Left lung (tissue), 10 donors: ENCODE data around the gene ZNF202. TPM values are rescaled to one million over a fixed set of nuclear protein-coding genes. Genes with fewer than 3 reads are reported as not detected.

Experiments
- ATAC-seq: fragments of 200-7000 bp; cut with Tn5 transposase; one replicate; pipeline ENCODE4 v1.9.1; 2020; ENCODE audit warnings: moderate library complexity
- DNase-seq, 4 donors: peaks; one replicate each; pipeline ENCODE4 v3.0.0-alpha.2; 2013 to 2020
- H3K27ac ChIP-seq, 2 donors: fragments of 200-600 bp; sonication (generic) in 1 of 2; one replicate each; pipeline versions ENCODE4 v1.5.0 to v1.8.0; 2020 to 2021
- H3K27me3 ChIP-seq, 2 donors: fragments of 200-600 bp; sonication (generic) in 1 of 2; one replicate each; pipeline versions ENCODE4 v1.5.0 to v1.8.0; 2020 to 2021
- H3K36me3 ChIP-seq, 2 donors: fragments of 200-600 bp; sonication (generic) in 1 of 2; one replicate each; pipeline versions ENCODE4 v1.5.0 to v1.8.0; 2020 to 2021
- H3K4me1 ChIP-seq, 2 donors: fragments of 200-600 bp; one replicate each; pipeline ENCODE4 v1.8.0; 2021
- H3K4me3 ChIP-seq, 2 donors: fragments of 200-600 bp; sonication (generic) in 1 of 2; one replicate each; pipeline versions ENCODE4 v1.5.0 to v1.8.0; 2020 to 2021; ENCODE audit warnings: mild to moderate bottlenecking in 1 of 2
- H3K9me3 ChIP-seq, 2 donors: fragments of 200-600 bp; sonication (generic) in 1 of 2; one replicate each; pipeline versions ENCODE4 v1.5.0 to v1.8.0; 2020 to 2021
- intact Hi-C, 2 donors: fragments of 100-400 bp; cut with DNase I; formaldehyde crosslinking; loops; one replicate each; pipeline versions ENCODE4 v1.11.2 to v1.14.2; 2022
- polyA plus RNA-seq, 6 donors: library from polyadenylated mRNA; unstranded; fragments of 120-200 nt; gene quantifications; one replicate each; pipeline ENCODE4 v1.2.1, GENCODE V29; 2013; ENCODE audit not compliant: insufficient read length in 6 of 6
- total RNA-seq, 2 donors: library from RNA; stranded (reverse); fragmentation: NEBNext Ultra II Directional; extraction: Animal tissue kit (Norgen Biotek cat#: 25700); gene quantifications; one replicate each; pipeline ENCODE4 v1.2.1, GENCODE V29; 2021
- TF ChIP-seq, protein P1 (sequence below), 2 donors: fragments of 200-600 bp; sonication (generic) in 1 of 2; IDR thresholded peaks; one replicate each; pipeline versions ENCODE4 v1.5.0 to v1.8.0; 2021; ENCODE audit warnings: antibody characterized with exemption in 2 of 2
- donor health status: DM: no; HTN: yes; CAD: no.
- donor health status: DM: no; HTN: no; CAD: no.

ZNF202 gene
- total and polyA plus RNA-seq, 8 donors, result 6.6 to 24.2 (median 20.7) TPM

DNA sequence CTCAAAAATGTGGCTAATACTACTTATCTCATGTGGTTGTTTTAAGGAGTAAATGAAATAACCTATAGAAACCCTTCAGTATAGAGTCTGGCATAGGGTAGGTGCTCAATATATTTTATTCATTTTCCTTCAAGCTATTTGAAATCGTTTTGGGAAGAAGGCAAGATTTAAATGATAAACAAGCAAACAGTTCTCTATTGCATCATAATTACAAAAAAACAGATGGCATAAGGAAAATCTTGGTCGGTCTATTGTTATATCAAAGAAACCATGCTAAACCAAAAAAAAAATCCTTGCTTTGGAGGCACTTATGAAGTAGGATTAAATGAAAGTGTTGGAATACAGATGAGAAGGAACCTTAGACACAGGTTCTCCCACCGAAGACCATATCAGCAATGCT lies 4.7 kb downstream of the ZNF202 start:
- TF ChIP-seq, protein P1, sequence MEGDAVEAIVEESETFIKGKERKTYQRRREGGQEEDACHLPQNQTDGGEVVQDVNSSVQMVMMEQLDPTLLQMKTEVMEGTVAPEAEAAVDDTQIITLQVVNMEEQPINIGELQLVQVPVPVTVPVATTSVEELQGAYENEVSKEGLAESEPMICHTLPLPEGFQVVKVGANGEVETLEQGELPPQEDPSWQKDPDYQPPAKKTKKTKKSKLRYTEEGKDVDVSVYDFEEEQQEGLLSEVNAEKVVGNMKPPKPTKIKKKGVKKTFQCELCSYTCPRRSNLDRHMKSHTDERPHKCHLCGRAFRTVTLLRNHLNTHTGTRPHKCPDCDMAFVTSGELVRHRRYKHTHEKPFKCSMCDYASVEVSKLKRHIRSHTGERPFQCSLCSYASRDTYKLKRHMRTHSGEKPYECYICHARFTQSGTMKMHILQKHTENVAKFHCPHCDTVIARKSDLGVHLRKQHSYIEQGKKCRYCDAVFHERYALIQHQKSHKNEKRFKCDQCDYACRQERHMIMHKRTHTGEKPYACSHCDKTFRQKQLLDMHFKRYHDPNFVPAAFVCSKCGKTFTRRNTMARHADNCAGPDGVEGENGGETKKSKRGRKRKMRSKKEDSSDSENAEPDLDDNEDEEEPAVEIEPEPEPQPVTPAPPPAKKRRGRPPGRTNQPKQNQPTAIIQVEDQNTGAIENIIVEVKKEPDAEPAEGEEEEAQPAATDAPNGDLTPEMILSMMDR (IDR thresholded peaks at IDR 0.05), result no peak
- Histone ChIP-seq H3K4me3 (no peak overlapping the region), H3K4me1 (peaks cover 8 to 20% of the 10 kb centered on the region in 2 donors), H3K27ac (no peak overlapping the region), H3K36me3 (peaks cover 0 to 8% of the 10 kb centered on the region in 2 donors), H3K9me3 (no peaks in the 10 kb centered on the region), H3K27me3 (no peaks in the 10 kb centered on the region)
- ATAC-seq (no peak), DNase-seq (no peak)
- intact Hi-C loops, result no loop called here

DNA sequence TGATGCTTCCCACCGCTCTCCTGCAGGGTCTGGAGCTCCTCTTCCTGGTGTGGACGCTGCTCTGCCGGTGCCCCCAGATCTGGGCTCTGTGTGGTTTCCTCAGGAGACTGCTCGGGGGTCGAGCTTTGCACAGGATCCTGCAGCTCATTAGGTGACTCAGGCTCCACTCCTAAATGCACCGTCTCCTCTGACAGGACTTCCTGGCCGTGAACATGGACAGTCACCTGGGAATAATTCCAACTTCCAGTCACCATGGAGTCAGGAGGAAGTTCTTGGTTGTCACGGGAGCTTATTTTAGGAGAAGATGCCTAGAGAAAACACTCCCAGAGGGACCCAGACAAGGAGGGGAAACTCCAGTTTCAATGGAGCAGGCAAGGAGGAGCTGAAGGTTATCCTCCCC lies 11.9 kb downstream of the ZNF202 start:
- Histone ChIP-seq H3K9me3 (peaks cover 0 to 17% of the 10 kb centered on the region in 2 donors), H3K36me3 (peaks cover 0 to 70% of the 10 kb centered on the region in 2 donors), H3K27ac (no peak overlapping the region), H3K4me1 (no peaks in the 10 kb centered on the region), H3K4me3 (no peak overlapping the region), H3K27me3 (no peaks in the 10 kb centered on the region)
- ATAC-seq (no peak), DNase-seq (no peak)
- intact Hi-C loops, result no loop called here
- TF ChIP-seq, protein P1 (IDR thresholded peaks at IDR 0.05), result no peak

DNA sequence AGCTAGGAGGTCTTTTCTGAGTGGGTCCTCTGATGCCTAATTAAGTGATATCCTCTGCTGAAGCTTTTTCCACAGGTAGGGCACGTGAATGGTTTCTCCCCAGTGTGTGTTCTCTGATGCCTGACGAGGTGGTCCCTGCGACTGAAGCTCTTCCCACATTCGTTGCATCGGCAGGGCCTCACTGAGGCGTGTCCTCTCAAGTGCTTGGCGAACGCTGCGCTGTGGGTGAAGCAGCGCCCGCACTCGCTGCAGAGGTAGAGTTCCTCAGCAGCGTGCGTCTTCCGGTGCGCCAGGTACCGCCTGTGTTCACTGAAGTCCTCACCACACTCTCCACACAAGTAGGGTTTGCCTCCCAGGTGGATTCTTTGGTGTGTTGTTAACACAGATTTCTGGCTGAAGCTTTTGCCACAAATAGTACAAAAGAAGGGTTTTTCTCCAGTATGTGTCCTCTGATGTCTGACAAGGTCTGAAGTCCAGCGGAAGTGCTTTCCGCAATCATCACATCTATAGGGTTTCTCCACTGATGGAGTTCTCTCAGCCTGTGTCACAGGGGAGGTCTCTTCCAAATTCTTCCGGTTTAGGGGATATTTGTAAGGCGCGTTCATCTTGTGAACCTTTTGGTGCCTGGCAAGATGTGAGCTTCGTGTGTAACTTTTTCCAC lies 15.3 kb downstream of the ZNF202 start:
- Histone ChIP-seq H3K4me1 (no peaks in the 10 kb centered on the region), H3K36me3 (peaks cover 0 to 74% of the 10 kb centered on the region in 2 donors), H3K27ac (no peak overlapping the region), H3K27me3 (no peaks in the 10 kb centered on the region), H3K4me3 (no peak overlapping the region), H3K9me3 (peaks cover 0 to 17% of the 10 kb centered on the region in 2 donors)
- ATAC-seq, result no peak
- DNase-seq, result no peak
- intact Hi-C loops, result no loop called here
- TF ChIP-seq, protein P1 (IDR thresholded peaks at IDR 0.05), result no peak

DNA sequence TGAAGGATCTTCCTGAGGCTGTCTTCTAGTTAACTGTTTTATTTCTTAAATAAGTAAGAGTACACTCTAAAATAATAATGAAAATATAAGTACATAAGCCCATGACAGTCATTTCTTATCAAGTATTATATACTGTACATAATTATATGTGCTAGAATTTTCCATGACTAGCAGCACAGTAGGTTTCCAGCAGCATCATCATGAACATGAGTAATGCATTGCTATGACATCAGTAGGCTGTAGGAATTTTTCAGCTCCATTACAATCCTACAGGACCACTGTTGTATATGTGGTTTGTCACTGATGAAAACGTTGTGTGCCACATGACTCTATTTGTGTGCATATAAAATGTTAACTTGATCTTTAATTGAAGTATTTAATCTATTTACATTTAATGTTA lies 22.0 kb downstream of the ZNF202 start:
- TF ChIP-seq, protein P1 (IDR thresholded peaks at IDR 0.05), result no peak
- Histone ChIP-seq H3K4me3 (no peak overlapping the region), H3K27ac (no peak overlapping the region), H3K9me3 (no peaks in the 10 kb centered on the region), H3K36me3 (peaks cover 0 to 7% of the 10 kb centered on the region in 2 donors), H3K27me3 (peaks cover 0 to 6% of the 10 kb centered on the region in 2 donors), H3K4me1 (no peaks in the 10 kb centered on the region)
- intact Hi-C loops, result no loop called here
- DNase-seq (no peak), ATAC-seq (no peak)

DNA sequence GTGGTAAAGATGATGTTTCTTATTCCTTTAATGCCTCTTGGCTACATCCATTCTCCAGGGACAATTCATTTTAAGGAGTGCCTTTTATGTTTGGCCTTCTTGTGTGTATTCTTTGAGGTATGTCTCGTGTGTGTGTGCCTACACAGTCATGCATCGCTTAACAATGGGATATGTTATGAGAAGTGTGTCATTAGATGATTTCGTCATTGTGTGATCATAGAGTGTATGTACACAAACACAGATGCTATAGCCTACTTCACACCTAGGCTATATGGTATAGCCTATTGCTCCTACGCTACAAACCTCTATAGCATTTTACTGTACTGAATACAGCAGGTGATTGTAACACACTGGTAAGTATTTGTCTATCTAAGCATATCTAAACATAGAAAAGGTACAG lies 23.0 kb downstream of the ZNF202 start:
- TF ChIP-seq, protein P1 (IDR thresholded peaks at IDR 0.05), result no peak
- H3K27ac ChIP-seq, result no peak overlapping the region
- DNase-seq (no peak), ATAC-seq (no peak)
- H3K9me3 ChIP-seq, result no peaks in the 10 kb centered on the region
- no peak overlapping the region for H3K4me3 ChIP-seq
- intact Hi-C loops, result no loop called here
- peaks cover 0 to 6% of the 10 kb centered on the region in 2 donors for H3K27me3 ChIP-seq
- no peaks in the 10 kb centered on the region for H3K4me1 ChIP-seq
- H3K36me3 ChIP-seq, result no peaks in the 10 kb centered on the region
